GM15510 (cell line): ENCODE measurements around the gene PALM.

ENCODE experiments used
- POLR2A ChIP-seq: IDR thresholded peaks from 3 replicates; pipeline ENCODE4 v1.6.1; 2011; ENCODE audit warnings: borderline replicate concordance; ENCODE audit not compliant: insufficient read length; ENCODE audit errors: extremely low read depth

PALM gene, protein sequence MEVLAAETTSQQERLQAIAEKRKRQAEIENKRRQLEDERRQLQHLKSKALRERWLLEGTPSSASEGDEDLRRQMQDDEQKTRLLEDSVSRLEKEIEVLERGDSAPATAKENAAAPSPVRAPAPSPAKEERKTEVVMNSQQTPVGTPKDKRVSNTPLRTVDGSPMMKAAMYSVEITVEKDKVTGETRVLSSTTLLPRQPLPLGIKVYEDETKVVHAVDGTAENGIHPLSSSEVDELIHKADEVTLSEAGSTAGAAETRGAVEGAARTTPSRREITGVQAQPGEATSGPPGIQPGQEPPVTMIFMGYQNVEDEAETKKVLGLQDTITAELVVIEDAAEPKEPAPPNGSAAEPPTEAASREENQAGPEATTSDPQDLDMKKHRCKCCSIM

DNA sequence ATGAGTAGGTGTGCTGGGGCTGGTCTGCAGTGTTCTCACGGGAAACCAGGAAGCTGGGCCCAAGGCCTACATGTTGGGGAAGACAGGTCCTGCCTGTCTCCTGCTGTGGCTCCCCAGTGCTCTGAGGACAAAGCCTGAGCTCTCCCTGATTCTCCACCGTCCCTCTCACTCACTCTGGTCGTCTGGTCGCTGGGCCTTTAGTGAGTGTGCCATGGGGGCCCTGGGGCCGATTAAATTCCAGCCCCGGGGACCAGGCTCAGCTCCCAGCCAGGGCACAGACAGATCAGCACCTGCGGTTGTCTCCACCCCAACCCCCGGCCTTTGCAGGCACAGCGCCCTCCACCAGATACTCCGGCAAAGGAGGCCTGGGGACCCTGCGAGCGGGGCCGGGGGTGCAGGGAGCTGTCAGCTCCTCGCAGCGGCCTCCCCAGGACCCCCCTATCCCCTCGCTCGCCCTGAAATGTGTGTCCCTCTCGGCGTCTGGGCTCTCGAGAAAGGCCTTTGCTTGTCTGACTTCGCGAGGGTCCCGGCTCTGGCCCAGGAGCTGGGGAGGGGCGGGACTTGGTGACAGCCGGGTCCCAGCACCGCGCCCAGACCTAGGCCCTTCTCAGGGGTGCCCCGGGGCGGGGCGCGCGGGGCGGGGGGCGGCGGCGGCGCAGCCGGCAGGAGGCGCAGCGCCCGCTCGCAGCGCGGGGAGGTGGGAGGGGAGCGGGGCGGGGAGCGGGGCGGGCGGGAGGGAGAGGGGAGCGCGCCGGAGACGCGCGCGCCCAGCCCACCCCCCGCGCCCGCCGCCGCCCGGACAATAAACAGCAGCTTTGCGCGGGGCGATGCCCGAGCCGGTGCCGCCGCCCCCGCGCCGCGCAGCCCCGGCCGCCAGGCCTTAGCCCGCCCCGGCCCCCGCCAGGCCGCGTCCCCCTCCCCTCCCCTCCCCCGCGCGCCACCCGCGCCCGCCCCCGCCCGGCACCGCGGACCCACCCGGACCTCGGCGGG is at the start of gene PALM:
TSS of gene PALM (plus strand) at position 782 of the 990 bp plus-strand sequence. CDS start 212 bp downstream, outside the sequence.
- no peak for TF ChIP-seq POLR2A

DNA sequence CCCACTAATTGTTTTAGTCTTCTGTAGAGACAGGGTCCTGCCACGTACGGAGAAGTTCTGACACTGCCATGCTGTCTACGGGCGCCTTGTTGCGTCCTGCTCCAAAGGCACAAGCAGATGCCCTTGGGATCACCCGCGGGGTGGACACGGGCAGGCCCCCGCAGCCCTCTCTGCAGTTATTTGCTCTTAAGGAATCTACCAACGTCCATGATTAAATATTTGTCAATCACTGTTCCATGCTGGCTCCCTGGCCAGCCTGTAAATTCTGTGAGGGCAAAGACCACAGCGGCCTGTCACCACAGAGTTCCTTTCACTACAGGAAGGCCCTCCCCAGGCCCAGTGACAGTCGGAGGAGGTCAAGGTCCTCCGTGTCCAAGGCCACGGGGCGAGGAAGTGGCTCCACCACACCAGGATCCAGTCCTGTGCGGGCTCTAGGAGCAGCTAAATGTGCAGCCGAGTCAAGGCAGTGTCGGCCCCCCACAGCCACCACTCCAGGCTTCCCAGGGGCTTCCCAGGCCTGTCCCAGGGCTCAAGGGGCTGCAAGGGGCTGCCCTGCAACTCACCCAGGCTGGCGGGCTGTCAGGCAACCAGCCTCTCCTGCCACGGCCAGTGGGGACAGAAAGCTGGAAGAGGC is 47.8 kb upstream of the PALM start:
- TF ChIP-seq POLR2A = no peak

DNA sequence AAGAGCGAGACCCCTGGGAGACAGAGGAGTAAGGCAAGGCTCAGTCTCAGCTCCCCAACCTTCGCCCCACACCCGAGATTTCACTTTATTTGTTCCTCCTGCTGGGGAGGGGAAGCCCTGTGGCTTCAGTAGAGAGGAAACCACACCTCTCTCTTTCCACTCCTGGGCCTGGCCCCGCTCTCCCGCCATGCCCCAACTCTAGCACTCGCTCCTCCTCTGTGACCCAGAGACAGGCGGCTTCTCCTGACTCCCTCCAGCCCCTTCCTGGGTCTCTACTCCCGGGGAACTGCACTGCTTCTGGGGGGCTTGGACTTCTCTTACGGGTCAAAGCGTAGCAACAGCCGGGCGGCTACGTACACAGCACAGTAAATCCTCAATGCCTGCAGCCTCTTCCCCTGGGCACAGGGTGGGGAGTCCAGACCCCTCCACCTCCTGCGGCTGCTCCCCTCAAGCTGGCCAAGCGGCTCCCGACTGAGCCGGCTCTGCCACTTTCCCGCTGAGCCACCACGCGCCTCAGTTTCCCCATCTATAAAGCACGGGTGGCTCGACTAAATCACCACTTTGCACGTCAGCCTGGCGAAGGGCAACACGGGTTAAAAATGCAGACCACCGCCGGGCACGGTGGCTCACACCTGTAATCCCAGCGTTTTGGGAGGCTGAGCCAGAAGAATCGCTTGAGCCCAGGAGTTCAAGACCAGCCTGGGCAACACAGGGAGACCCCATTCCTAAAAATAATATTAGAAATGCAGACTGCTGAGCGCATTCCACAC is 47.1 kb upstream of the PALM start:
- peak; percentile 19 for TF ChIP-seq POLR2A

DNA sequence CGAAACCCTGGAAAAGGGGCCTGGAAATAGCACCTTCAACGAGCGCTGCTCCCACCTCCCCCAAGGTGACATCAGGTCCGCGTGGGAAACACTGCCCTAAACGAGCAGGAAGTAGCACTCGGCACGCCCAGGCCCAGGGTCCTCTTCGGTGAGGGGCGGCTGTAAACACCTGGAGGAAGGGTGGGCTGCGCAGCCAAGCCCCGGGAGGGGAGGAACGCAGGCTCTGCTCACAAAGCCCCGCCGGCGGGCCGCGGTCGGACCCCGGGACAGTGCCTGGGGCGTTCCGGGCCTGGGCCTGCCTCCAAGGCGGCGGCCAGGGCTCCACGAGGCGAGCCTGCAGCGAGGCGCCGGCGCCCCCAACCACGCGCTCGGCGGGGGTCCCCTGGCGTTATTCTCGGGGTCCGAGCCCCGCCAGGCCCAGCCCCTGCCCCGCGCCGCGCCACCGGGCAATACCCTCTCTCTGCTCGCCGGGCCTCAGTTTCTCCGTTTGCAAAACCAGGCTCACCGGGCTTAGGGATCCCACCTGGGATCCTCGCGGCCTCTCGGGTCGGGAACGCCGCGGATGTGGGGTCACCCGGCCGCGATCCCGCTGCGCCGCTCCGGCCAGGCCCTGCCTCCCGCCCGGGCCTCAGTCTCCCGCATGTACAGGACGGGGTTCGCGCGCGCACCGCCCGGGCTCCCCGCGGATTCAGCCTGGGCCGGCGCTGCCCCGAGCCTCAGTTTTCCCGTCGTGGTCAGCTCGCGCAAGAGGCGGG is 46.4 kb upstream of the PALM start:
- TF ChIP-seq POLR2A = peak; percentile 41

DNA sequence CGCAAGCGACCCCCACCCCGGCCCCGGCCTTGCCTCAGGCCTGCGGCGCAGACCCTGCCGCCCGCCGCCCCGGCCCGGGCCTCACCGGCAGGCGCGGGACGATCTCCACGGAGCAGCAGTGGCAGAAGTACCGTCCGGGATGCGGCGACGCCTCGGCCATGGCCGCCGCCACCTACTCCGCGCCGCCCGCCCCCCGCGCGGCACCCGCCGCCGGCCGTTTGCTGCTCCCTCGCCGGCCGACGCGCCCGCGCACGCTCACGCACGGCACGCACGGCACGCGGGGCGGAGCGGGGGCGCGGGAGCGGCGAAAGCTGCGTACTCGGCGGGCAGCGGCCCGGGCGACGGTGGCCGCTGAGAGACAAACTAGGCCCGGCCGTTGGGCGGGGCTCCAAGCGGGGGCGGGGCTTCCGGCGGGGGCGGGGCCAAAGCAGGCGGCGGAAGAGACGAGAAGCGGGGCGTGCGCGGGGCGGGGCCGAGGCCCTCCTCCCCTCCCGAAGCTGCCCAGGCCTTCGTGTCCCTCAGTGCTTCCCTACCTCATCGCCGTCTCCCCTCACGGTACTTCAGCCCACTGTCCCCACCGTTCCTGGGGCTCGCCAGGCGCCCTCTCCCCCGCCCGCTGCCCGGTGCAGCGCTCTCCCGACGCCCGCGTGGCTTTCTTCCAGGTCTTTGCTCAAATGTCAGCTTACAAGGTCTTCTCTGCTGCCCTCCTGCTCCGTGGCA is 45.6 kb upstream of the PALM start, which contains the start of gene RNF126:
TSS of gene RNF126 (minus strand) at position 253 of the 720 bp plus-strand sequence. CDS start at position 160, 93 bp downstream.
- TF ChIP-seq POLR2A = peak; percentile 82

DNA sequence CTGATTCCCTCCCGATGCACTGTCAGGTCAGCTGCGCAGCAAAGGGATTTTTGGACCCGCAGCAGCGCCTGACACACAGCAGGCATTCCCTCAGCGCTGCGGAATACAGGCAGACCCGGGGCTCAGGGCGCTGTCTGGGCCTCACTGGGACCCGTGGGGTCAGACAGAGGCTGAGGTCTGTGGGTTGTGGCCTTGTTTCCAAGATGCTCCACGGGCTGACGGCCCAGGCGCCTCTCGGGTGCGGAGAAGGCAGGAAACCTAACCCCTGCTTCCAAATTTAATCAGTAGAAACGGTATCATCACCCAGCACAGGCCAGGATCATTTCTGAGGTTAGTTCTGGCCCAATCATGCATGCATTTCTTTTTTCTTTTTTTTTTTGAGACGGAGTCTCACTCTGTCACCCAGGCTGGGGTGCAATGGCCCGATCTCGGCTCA is 45.0 kb upstream of the PALM start:
- no peak for TF ChIP-seq POLR2A

DNA sequence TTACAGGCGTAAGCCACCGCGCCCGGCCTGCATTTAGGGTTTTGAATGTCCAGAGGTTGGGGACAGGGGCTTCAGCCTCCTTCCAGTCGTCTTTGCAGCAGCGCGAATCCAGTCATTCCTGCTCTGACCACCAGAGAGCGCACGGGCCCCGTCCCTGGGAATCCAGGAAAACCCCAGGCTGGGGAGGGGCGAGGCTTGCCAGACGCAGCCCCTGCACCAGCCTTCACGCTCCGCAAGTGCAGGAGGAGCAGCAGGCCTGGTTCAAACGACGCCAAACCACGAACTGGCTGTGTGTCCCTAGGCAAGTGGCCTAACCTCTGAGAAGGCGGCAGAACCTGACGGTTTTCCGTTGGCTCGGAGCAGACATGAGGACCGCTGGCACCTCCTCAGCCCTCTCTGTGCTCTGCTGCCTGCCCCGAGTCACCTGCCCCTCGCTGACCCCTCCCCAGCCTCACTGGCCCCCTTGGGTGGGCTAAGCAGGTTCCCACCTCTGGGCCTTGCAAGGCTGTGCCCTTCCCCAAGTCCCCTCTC is 43.8 kb upstream of the PALM start:
- TF ChIP-seq POLR2A = no peak

DNA sequence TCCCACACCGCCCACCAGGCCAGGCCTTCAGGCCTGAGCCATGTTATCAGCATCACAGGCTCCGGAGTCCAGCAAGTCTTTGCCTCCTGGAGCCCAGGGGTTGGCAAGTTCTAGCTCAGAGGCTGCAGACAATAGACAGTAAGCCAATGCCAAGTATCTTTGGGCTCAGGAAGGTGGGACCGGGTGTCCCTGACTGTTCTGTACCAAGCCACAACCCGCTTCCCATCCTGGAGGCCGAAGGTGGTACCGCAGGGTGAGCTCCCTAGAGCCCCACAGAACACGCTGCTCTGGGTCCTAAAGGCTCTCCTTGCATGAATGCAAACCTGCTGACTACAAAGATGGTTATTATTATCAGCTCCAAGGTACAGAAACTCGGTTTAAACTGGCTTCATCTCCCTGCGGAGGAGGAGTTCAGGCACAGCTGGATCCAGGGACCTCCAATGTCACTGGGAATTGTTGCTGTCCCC is 38.1 kb upstream of the PALM start:
- no peak for TF ChIP-seq POLR2A

DNA sequence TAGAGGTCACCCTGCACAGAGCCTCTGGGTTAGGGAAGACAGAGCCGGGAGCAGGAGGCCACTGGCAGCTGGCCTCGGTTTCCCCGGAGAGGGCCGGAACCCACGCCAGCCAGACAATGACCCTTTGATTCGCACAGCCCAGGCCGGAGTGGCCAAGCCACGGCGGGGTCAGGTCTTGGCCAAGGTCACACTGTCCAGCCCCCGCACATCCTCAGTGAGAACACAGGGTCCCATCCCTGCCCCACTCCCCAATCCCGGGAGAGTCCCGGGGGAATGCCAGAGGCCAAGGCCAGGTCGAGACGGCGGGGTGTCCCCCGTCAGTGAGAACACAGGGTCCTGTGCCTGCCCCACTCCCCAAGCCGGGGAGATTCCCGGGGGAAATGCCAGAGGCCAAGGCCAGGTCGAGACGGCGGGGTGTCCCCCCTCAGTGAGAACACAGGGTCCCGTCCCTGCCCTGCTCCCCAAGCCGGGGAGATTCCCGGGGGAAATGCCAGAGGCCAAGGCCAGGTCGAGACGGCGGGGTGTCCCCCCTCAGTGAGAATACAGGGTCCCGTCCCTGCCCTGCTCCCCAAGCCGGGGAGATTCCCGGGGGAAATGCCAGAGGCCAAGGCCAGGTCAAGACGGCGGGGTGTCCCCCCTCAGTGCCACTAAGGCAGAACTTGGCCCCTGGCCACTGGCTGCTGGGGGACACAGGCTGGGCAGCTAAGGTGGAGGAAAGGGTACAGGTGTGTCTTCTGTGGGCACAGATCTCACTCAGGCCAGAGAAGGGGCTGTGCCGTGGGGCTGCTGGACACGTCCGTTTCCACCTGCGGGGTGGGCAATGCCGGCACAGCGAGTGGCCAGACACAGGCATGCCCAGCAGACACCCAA is 34.2 kb upstream of the PALM start:
- TF ChIP-seq POLR2A = no peak

DNA sequence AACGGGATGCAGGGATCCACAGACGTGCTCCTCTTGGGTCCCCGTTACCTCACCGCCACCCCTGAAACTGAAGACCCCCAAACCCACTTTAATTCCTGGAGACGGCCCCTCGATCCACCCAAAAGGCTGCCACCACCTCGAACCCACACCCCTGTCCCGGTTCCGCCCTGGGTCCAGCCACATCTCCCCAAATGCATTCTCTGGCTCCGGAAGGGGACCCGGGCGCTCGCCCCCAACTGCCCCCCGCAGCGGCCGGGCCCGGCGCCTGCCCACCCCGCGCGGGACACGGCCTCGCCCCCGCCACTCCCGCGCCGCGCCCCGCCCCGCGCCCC is 32.8 kb upstream of the PALM start:
- TF ChIP-seq POLR2A = no peak

DNA sequence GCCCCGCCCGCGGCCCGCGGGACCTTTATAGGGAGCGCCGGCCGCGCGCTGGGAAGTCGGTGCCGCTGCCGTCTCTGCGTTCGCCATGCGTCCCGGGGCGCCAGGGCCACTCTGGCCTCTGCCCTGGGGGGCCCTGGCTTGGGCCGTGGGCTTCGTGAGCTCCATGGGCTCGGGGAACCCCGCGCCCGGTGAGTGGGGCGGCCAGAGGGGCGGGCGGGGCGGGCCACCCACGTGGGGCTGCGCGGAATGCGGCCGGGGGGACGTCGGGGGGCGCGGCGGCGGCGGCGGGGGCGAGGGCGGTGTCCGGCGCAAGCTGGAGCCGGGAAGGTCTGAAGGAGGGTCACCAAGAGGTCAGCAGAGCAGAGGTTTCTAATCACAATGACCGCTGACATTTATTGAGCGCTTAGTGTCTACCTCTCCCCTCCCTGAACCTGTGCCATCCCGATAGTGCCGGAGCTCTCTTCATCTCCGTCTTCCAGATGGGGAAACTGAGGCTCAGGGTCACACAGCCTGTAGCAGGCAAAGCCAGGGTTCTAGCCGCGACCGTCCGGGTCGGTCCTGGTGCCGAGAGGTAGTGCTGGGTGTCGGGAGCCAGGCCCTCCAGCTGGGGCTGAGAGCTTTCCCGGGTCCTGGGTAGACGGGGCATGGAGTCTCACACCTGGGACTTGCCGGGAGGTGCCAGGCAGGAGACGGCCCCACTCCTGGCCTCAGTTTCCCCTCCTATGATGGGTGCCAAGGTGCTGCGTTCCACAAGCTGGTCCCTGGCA is 32.2 kb upstream of the PALM start, which contains the start of gene FSTL3:
TSS of gene FSTL3 (plus strand) at position 54 of the 767 bp plus-strand sequence. CDS start at position 86, 32 bp downstream.
- no peak for TF ChIP-seq POLR2A
